ENCODE measurements around the gene EIF3F.

The EIF3F gene

GRCh38 chr11:8021920-8022319, 34.8 kb downstream of the EIF3F start:
- no peak for DNase-seq (ENCODE audit: low read depth in 4 of 4, low spot score in 1 of 4)

- DNase-seq (ENCODE audit: low read depth in 4 of 4, low spot score in 1 of 4): no peak
Observed at GRCh38 chr11:8022876-8023275, 35.7 kb downstream of the EIF3F start.

- DNase-seq (ENCODE audit: low read depth in 4 of 4, low spot score in 1 of 4): no peak
Observed at GRCh38 chr11:8023831-8024555, 36.9 kb downstream of the EIF3F start.

- DNase-seq (ENCODE audit: low read depth in 4 of 4, low spot score in 1 of 4): no peak
Observed at GRCh38 chr11:8025123-8025522, 38.0 kb downstream of the EIF3F start.

GRCh38 chr11:8025816-8026215, 38.7 kb downstream of the EIF3F start:
- no peak for DNase-seq (ENCODE audit: low read depth in 4 of 4, low spot score in 1 of 4)

GRCh38 chr11:8026982-8027381, 39.8 kb downstream of the EIF3F start:
- DNase-seq (ENCODE audit: low read depth in 4 of 4, low spot score in 1 of 4): no peak

- no peak for DNase-seq (ENCODE audit: low read depth in 4 of 4, low spot score in 1 of 4)
Observed at GRCh38 chr11:8028766-8029165, 41.6 kb downstream of the EIF3F start.

GRCh38 chr11:8030526-8031247, 43.5 kb downstream of the EIF3F start:
- no peak for DNase-seq (ENCODE audit: low read depth in 4 of 4, low spot score in 1 of 4)

GRCh38 chr11:8031248-8032115, 44.3 kb downstream of the EIF3F start:
- no peak for DNase-seq (ENCODE audit: low read depth in 4 of 4, low spot score in 1 of 4)

GRCh38 chr11:8032122-8032521, 45.0 kb downstream of the EIF3F start:
- no peak for DNase-seq (ENCODE audit: low read depth in 4 of 4, low spot score in 1 of 4)

GRCh38 chr11:8032576-8033304, 45.6 kb downstream of the EIF3F start:
- no peak for DNase-seq (ENCODE audit: low read depth in 4 of 4, low spot score in 1 of 4)

GRCh38 chr11:8033305-8034105, 46.4 kb downstream of the EIF3F start:
- peak; percentile 12 to 32 (median 20) for DNase-seq (ENCODE audit: low read depth in 4 of 4, low spot score in 1 of 4)

GRCh38 chr11:8034106-8034585, 47.0 kb downstream of the EIF3F start:
- DNase-seq (ENCODE audit: low read depth in 4 of 4, low spot score in 1 of 4): no peak

GRCh38 chr11:8034604-8035190, 47.6 kb downstream of the EIF3F start:
- no peak for DNase-seq (ENCODE audit: low read depth in 4 of 4, low spot score in 1 of 4)

GRCh38 chr11:8035200-8035855, 48.2 kb downstream of the EIF3F start:
- DNase-seq (ENCODE audit: low read depth in 4 of 4, low spot score in 1 of 4): no peak

GRCh38 chr11:8036002-8036802, 49.1 kb downstream of the EIF3F start:
- DNase-seq (ENCODE audit: low read depth in 4 of 4, low spot score in 1 of 4): no peak

GRCh38 chr11:8036986-8037385, 49.8 kb downstream of the EIF3F start:
- no peak for DNase-seq (ENCODE audit: low read depth in 4 of 4, low spot score in 1 of 4)

GRCh38 chr11:8038393-8038792, 51.3 kb downstream of the EIF3F start:
- DNase-seq (ENCODE audit: low read depth in 4 of 4, low spot score in 1 of 4): no peak

All from stimulated activated CD4-positive, alpha-beta T cell treated with anti-CD3 and anti-CD28 coated beads, Interleukin-1b, Interleukin-23, amount 100 ng/mL, for 24 hours (primary cell).